ENCODE results near the gene CST2.
"Not testable (repeated sequence)": the region's sequence is repeated elsewhere in the genome, so short reads cannot be mapped to it uniquely, and the experiment has no call there.

DNA sequence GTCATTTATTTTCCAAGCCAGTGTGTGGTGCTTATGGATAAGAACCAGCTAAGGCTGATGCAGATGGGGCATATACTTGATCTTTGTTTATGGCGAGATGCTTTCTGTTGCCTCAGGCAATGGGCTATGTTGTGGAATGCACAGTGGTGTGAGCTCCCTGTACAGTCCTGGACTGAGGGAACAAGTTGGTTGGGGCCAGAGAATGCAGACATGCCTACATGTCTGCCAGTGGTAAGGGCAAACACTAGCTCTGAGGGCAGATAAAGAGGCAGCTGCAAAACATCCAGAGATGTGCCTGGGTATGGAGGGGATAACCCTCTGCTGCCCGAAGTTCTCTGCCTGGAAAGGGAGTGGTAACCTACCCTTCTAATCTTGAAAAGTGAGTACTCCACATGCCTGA, 16.2 kb downstream of the CST2 start:
- TF ChIP-seq, protein P1, sequence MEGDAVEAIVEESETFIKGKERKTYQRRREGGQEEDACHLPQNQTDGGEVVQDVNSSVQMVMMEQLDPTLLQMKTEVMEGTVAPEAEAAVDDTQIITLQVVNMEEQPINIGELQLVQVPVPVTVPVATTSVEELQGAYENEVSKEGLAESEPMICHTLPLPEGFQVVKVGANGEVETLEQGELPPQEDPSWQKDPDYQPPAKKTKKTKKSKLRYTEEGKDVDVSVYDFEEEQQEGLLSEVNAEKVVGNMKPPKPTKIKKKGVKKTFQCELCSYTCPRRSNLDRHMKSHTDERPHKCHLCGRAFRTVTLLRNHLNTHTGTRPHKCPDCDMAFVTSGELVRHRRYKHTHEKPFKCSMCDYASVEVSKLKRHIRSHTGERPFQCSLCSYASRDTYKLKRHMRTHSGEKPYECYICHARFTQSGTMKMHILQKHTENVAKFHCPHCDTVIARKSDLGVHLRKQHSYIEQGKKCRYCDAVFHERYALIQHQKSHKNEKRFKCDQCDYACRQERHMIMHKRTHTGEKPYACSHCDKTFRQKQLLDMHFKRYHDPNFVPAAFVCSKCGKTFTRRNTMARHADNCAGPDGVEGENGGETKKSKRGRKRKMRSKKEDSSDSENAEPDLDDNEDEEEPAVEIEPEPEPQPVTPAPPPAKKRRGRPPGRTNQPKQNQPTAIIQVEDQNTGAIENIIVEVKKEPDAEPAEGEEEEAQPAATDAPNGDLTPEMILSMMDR (IDR thresholded peaks at IDR 0.05) = not testable (repeated sequence)
- not testable (repeated sequence) for TF ChIP-seq POLR2A, POLR2AphosphoS5 (IDR thresholded peaks at IDR 0.05)
